WI38 (cell line): ENCODE data around the gene SPEF1.

Experiments used
- H3K4me3 ChIP-seq: 2 replicates; pipeline ENCODE4 v1.5.1; 2011; ENCODE audit warnings: low read depth, mild to moderate bottlenecking, control low read depth, low read length
- TF ChIP-seq, protein P1 (sequence below): IDR thresholded peaks from 2 replicates; pipeline ENCODE4 v1.5.1; 2012; ENCODE audit warnings: low read depth, mild to moderate bottlenecking, control low read depth, low read length

The SPEF1 gene

DNA sequence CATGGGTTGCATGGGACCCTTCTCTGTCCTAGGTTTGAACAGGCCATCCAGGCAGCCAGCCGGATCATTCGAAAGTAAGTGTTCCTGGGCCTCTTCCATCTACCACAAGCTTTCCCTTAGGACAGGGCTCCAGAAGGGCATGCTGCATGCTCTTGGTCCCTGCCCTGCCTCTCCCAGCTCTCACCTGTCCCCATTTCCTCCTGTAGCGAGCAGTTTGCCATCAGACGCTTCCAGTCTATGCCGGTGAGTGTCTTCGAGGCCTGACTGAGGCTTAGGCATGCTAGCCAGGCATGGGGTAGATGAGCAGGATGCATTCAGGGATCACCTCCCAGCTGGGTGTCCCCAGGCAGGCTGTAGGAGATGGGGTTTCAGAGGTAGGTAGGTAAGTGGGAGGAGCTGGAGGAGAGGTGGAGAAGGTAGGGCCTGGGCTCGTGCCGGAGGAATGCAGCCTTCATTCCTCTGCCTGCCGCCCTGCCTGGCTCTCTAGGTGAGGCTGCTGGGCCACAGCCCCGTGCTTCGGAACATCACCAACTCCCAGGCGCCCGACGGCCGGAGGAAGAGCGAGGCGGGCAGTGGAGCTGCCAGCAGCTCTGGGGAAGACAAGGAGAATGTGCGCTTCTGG is 19.1 kb upstream of the SPEF1 start:
- no peak overlapping the region for H3K4me3 ChIP-seq
- TF ChIP-seq, protein P1, sequence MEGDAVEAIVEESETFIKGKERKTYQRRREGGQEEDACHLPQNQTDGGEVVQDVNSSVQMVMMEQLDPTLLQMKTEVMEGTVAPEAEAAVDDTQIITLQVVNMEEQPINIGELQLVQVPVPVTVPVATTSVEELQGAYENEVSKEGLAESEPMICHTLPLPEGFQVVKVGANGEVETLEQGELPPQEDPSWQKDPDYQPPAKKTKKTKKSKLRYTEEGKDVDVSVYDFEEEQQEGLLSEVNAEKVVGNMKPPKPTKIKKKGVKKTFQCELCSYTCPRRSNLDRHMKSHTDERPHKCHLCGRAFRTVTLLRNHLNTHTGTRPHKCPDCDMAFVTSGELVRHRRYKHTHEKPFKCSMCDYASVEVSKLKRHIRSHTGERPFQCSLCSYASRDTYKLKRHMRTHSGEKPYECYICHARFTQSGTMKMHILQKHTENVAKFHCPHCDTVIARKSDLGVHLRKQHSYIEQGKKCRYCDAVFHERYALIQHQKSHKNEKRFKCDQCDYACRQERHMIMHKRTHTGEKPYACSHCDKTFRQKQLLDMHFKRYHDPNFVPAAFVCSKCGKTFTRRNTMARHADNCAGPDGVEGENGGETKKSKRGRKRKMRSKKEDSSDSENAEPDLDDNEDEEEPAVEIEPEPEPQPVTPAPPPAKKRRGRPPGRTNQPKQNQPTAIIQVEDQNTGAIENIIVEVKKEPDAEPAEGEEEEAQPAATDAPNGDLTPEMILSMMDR, result no peak

DNA sequence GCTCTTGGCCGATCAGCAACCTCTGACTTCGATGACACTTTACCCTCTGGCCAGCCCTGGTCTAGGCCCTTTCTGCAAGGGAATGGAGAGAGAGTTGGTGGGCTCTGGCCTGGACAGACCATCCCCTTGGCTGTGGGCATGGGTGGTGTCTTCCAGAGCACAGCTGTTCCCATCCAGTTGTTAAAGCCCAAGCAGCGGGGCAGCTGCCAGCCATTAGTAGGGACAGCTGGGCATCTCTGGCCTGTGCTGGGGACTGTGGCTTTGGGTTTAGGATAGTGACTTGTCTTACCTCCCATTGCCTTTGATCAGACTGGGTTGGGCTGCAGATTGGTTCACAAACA is 17.6 kb upstream of the SPEF1 start:
- TF ChIP-seq, protein P1, result no peak
- no peak overlapping the region for H3K4me3 ChIP-seq

DNA sequence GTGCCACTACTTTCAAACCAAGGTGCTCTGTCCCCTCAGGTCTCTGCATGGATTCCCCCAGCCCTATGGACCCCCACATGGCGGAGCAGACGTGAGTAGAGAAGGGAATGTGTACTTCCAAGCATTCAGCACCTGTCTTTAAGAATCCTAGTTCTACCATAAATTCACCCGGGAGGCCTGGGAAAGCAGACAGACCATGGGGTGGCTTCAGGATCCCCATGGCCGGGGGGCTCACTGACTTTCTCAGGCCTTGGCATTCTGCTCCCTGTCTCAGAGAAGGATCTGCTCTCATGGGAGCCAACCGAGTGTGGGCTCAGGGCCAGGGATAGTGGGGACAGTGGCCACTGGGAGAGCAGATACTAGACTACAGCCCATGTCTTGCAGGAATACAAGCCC is 17.1 kb upstream of the SPEF1 start:
- TF ChIP-seq, protein P1, result no peak
- H3K4me3 ChIP-seq, result peak overlapping the region; percentile 87

DNA sequence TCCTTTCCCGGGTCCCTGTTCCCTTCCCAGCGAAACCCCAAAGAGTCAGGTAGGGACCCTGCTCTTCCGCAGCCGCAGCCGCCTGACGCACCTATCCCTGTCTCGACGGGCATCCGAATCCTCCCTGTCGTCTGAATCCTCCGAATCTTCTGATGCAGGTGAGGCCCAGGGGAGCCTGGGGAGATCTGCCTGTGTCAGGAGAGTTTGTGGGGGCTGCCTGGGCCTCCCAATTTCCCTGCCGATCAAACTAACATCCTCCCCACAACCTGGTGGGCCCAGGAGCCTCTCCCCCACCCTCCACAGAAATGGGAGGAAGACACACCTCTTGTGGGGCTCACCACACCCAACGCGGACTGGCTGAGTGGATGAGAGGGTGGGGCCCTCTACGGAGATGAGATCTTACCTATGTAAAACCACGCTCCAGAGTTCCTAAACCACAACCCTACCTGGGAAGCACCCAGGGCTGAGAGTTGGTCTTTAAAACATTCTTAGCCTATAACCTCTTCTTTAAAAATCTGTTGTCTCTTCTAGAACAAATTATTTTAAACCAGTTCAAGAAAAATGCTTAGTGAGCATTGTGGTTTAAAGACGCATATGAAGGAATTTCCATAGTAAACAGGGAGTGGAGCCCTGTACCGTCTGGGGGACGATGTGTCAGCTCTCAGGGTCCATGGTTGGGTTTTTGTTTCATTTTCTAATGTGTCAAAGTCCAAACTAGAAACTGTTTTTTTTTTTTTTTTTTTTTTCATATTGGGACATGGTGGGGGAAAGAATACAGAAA is 16.5 kb upstream of the SPEF1 start:
- TF ChIP-seq, protein P1, result no peak
- H3K4me3 ChIP-seq, result peak overlapping the region; percentile 87

DNA sequence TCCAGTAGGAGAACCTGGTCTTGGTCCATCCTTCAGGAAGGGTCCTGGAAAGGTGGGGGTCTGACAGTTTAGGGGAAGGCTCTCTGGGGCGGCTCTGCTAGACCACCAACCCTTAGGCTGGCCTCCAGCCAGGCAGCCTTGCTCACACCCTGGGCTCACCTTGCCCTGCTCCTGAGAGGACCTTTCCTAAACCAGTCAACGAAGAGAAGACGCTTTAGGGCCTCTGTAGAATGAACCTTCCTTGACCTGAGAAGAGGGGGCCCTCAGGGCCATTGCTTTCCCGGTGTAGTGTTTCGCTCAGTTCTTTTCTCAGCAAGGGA is 15.9 kb upstream of the SPEF1 start:
- TF ChIP-seq, protein P1, result no peak
- H3K4me3 ChIP-seq, result peak overlapping the region; percentile 87

DNA sequence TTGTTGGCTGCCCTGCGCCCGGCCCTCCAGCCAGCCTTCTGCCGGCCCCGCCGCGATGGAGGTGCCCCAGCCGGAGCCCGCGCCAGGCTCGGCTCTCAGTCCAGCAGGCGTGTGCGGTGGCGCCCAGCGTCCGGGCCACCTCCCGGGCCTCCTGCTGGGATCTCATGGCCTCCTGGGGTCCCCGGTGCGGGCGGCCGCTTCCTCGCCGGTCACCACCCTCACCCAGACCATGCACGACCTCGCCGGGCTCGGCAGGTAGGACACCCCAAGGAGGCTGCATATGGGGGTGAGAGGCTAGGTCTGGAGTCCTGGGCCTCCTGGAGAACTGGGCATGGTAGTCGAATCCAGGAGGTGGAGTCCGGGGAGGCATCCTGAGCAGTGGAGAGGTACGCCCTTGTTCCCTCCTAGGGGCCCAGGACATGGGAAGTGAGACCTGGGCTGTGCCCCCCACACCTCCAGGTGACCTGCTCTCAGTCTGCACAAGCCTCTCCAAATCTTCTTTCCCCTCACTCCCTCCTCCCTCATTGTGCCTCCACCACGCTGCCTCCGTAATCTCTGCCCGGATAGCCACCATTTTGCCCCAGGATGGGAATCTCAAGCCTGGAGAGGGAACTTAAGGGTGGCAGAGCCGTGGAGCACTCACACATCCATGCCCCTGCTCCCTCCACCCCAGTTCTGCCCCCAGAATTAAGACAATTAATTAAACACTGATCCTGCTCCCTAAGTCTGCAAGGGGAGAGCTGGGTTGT is 15.4 kb upstream of the SPEF1 start:
- H3K4me3 ChIP-seq, result peak overlapping the region; percentile 87
- TF ChIP-seq, protein P1, result no peak
